HT1080 (cell line): ENCODE measurements around the gene CACNA1C. TPM values are rescaled to one million over a fixed set of nuclear protein-coding genes. Genes with fewer than 3 reads are reported as not detected.
A peak's percentile ranks its signal among the peaks of the same experiment; 100 is the strongest.

ENCODE experiments used
- DNase-seq: peaks from one replicate; pipeline ENCODE4 v3.0.0-alpha.2; 2015; ENCODE audit warnings: low read depth
- total RNA-seq: library from RNA; depleted of rRNA; stranded (reverse); fragments of >200 nt; shearing (Covaris generic); gene quantifications from 2 replicates; pipeline ENCODE4 v1.2.3, GENCODE V29; 2014

CACNA1C gene
- total RNA-seq, 1 experiment from 2014 or later = not detected

GRCh38 chr12:2034633-2035430, 18.0 kb upstream of the CACNA1C start:
- peak; percentile 68 for DNase-seq

GRCh38 chr12:2035431-2036055, 17.2 kb upstream of the CACNA1C start:
- DNase-seq = no peak

GRCh38 chr12:2039034-2039433, 13.8 kb upstream of the CACNA1C start:
- DNase-seq = no peak

GRCh38 chr12:2043054-2043453, 9.7 kb upstream of the CACNA1C start:
- DNase-seq = no peak

- DNase-seq = no peak
Measured at GRCh38 chr12:2044165-2044564, 8.6 kb upstream of the CACNA1C start.

GRCh38 chr12:2046957-2047356, 5.8 kb upstream of the CACNA1C start:
- no peak for DNase-seq

GRCh38 chr12:2047752-2048151, 5.0 kb upstream of the CACNA1C start:
- DNase-seq = peak; percentile 15

- no peak for DNase-seq
Measured at GRCh38 chr12:2049604-2050540, 2.9 kb upstream of the CACNA1C start.

GRCh38 chr12:2051700-2052621, 826 bp upstream of the CACNA1C start:
- no peak for DNase-seq

GRCh38 chr12:2053691-2054090, 904 bp downstream of the CACNA1C start:
- DNase-seq = no peak

- DNase-seq = no peak
Measured at GRCh38 chr12:2054091-2055018, 1.6 kb downstream of the CACNA1C start.

- peak; percentile 15 for DNase-seq
Measured at GRCh38 chr12:2057041-2057794, 4.4 kb downstream of the CACNA1C start.

GRCh38 chr12:2057795-2058408, 5.1 kb downstream of the CACNA1C start:
- DNase-seq = no peak

- DNase-seq = no peak
Measured at GRCh38 chr12:2058837-2059236, 6.0 kb downstream of the CACNA1C start.

GRCh38 chr12:2061402-2061801, 8.6 kb downstream of the CACNA1C start:
- no peak for DNase-seq

GRCh38 chr12:2064071-2064507, 11.3 kb downstream of the CACNA1C start:
- DNase-seq = no peak

- DNase-seq = no peak
Measured at GRCh38 chr12:2068653-2069052, 15.9 kb downstream of the CACNA1C start.

- no peak for DNase-seq
Measured at GRCh38 chr12:2070440-2071045, 17.8 kb downstream of the CACNA1C start.
